ENCODE results near the gene PIGBOS1.

Gene PIGBOS1

GRCh38 chr15:55356985-55357585 is 38.2 kb upstream of the PIGBOS1 start:
- no peak for TF ChIP-seq CTCF (conservative IDR thresholded peaks at IDR 0.05)
- no peak overlapping the region for H3K27ac ChIP-seq

GRCh38 chr15:55353025-55353424 is 34.1 kb upstream of the PIGBOS1 start:
- no peak for TF ChIP-seq CTCF (conservative IDR thresholded peaks at IDR 0.05)
- no peak overlapping the region for H3K27ac ChIP-seq

GRCh38 chr15:55349282-55349681 is 30.4 kb upstream of the PIGBOS1 start:
- H3K27ac ChIP-seq: no peak overlapping the region
- TF ChIP-seq CTCF (conservative IDR thresholded peaks at IDR 0.05): no peak

GRCh38 chr15:55348281-55348778 is 29.4 kb upstream of the PIGBOS1 start:
- H3K27ac ChIP-seq: no peak overlapping the region
- TF ChIP-seq CTCF (conservative IDR thresholded peaks at IDR 0.05): no peak

- no peak for TF ChIP-seq CTCF (conservative IDR thresholded peaks at IDR 0.05)
- H3K27ac ChIP-seq: no peak overlapping the region
Measured at GRCh38 chr15:55344206-55344605, 25.3 kb upstream of the PIGBOS1 start.

- TF ChIP-seq CTCF (conservative IDR thresholded peaks at IDR 0.05): no peak
Measured at GRCh38 chr15:55343168-55343567, 24.2 kb upstream of the PIGBOS1 start.

GRCh38 chr15:55337160-55337559 is 18.2 kb upstream of the PIGBOS1 start:
- TF ChIP-seq CTCF (conservative IDR thresholded peaks at IDR 0.05): no peak
- H3K27ac ChIP-seq: no peak overlapping the region

More at GRCh38 chr15:55343168-55343567, 24.2 kb upstream of the PIGBOS1 start:
- H3K27ac ChIP-seq: no peak overlapping the region

All from VCaP (cell line).